IMR-90 (cell line): Measurements from ENCODE around the gene SEC16B. TPM values are rescaled to one million over a fixed set of nuclear protein-coding genes. Genes with fewer than 3 reads are reported as not detected.

Source experiments
- ATAC-seq: fragments of 200-7000 bp; cut with Tn5 transposase; 2 replicates; pipeline ENCODE4 v1.9.1; 2020; ENCODE audit warnings: low read depth, mild to moderate bottlenecking, moderate library complexity
- BruUV-seq: library from RNA; stranded (reverse); fragments of 400-500 nt; replicated peaks from 2 replicates; lab custom pipeline; 2021; lab: Mats Ljungman, UMichigan
- CTCF ChIA-PET: fragments of 300-600 bp; formaldehyde crosslinking; extraction: SDS; loops from one replicate; lab custom pipeline; 2021; ENCODE audit warnings: antibody characterized with exemption; lab: Yijun Ruan, JAX
- POLR2A ChIA-PET: fragments of 300-600 bp; sonication (Branson Sonifier 250); formaldehyde crosslinking; loops from one replicate; lab custom pipeline; 2022; ENCODE audit warnings: antibody characterized with exemption; ENCODE audit not compliant: unreplicated experiment; lab: Charles Lee
- DNase-seq: peaks from one replicate; pipeline ENCODE4 v3.0.0; 2013
- H2AFZ ChIP-seq: replicated peaks from 2 replicates; pipeline ENCODE3; 2013; ENCODE audit warnings: low read length, mild to moderate bottlenecking; ENCODE audit not compliant: poor library complexity
- H2AK5ac ChIP-seq: 2 replicates; pipeline ENCODE4 v1.6.1; 2013; ENCODE audit warnings: low read depth, low read length, inconsistent platforms
- H2AK9ac ChIP-seq: replicated peaks from 2 replicates; pipeline ENCODE3; 2013; ENCODE audit warnings: mild to moderate bottlenecking, low read depth, low read length, moderate library complexity; ENCODE audit not compliant: poor library complexity
- H2BK120ac ChIP-seq: 2 replicates; pipeline ENCODE4 v1.6.1; 2013; ENCODE audit warnings: low read depth, low read length, inconsistent platforms
- H2BK15ac ChIP-seq: 3 replicates; pipeline ENCODE4 v1.6.1; 2013; ENCODE audit warnings: low read depth, low read length, inconsistent platforms
- H2BK20ac ChIP-seq: 2 replicates; pipeline ENCODE4 v1.6.1; 2013; ENCODE audit warnings: low read depth, mild to moderate bottlenecking, inconsistent platforms, low read length, moderate library complexity
- H2BK5ac ChIP-seq: 2 replicates; pipeline ENCODE4 v1.6.1; 2013; ENCODE audit warnings: mild to moderate bottlenecking, low read depth, low read length, inconsistent platforms; ENCODE audit not compliant: poor library complexity, severe bottlenecking
- H3K14ac ChIP-seq: replicated peaks from 2 replicates; pipeline ENCODE4 v1.6.1; 2013; ENCODE audit warnings: low read depth, low read length, inconsistent platforms
- H3K18ac ChIP-seq: 2 replicates; pipeline ENCODE4 v1.6.1; 2013; ENCODE audit warnings: low read depth, low read length, control low read depth
- H3K23ac ChIP-seq: 2 replicates; pipeline ENCODE4 v1.6.1; 2013; ENCODE audit warnings: low read depth, low read length, inconsistent platforms
- H3K27ac ChIP-seq: 2 replicates; pipeline ENCODE4 v1.5.1; 2013; ENCODE audit warnings: mild to moderate bottlenecking, control low read depth, low read length; ENCODE audit not compliant: insufficient read depth
- H3K27me3 ChIP-seq: 2 replicates; pipeline ENCODE4 v1.6.1; 2013; ENCODE audit warnings: low read length; ENCODE audit not compliant: control insufficient read depth, insufficient read depth
- H3K36me3 ChIP-seq: 2 replicates; pipeline ENCODE4 v1.6.1; 2013; ENCODE audit warnings: low read length, mixed read lengths; ENCODE audit not compliant: control insufficient read depth, insufficient read depth
- H3K4ac ChIP-seq: 2 replicates; pipeline ENCODE4 v1.6.1; 2013; ENCODE audit warnings: low read depth, low read length, inconsistent platforms
- H3K4me1 ChIP-seq: 2 replicates; pipeline ENCODE4 v1.6.1; 2013; ENCODE audit warnings: low read length, mixed read lengths; ENCODE audit not compliant: control insufficient read depth, insufficient read depth
- H3K4me2 ChIP-seq: 2 replicates; pipeline ENCODE4 v1.6.1; 2013; ENCODE audit warnings: low read depth, mild to moderate bottlenecking, control low read depth, low read length, moderate library complexity
- H3K4me3 ChIP-seq: 2 replicates; pipeline ENCODE4 v1.5.1; 2013; ENCODE audit warnings: low read depth, mild to moderate bottlenecking, control low read depth, low read length, moderate library complexity; ENCODE audit not compliant: insufficient read depth
- H3K56ac ChIP-seq: 2 replicates; pipeline ENCODE4 v1.6.1; 2013; ENCODE audit warnings: low read length, inconsistent platforms; ENCODE audit not compliant: insufficient read depth; ENCODE audit errors: extremely low read depth
- H3K79me1 ChIP-seq, 2 experiments: 2 replicates each; pipeline ENCODE4 v1.6.1; 2013; ENCODE audit warnings: low read length in 2 of 2, inconsistent platforms in 1 of 2, low read depth in 1 of 2
- H3K9ac ChIP-seq: 2 replicates; pipeline ENCODE4 v1.6.1; 2013; ENCODE audit warnings: low read depth, low read length, control low read depth
- H3K9me1 ChIP-seq: 2 replicates; pipeline ENCODE4 v1.6.1; 2013; ENCODE audit warnings: low read length, inconsistent platforms; ENCODE audit not compliant: insufficient read depth
- H3K9me3 ChIP-seq: 2 replicates; pipeline ENCODE4 v1.6.1; 2013; ENCODE audit warnings: low read length; ENCODE audit not compliant: control insufficient read depth, insufficient read depth
- H4K20me1 ChIP-seq: 2 replicates; pipeline ENCODE4 v1.6.1; 2013; ENCODE audit warnings: low read length, inconsistent platforms; ENCODE audit not compliant: insufficient read depth
- H4K5ac ChIP-seq: 2 replicates; pipeline ENCODE4 v1.6.1; 2013; ENCODE audit warnings: mild to moderate bottlenecking, low read depth, low read length, control low read depth
- H4K8ac ChIP-seq, 2 experiments: 2 replicates each; pipeline ENCODE4 v1.6.1; 2013; ENCODE audit warnings: low read depth in 2 of 2, low read length in 2 of 2, control low read depth in 1 of 2, inconsistent platforms in 1 of 2
- H4K91ac ChIP-seq: 2 replicates; pipeline ENCODE4 v1.6.1; 2013; ENCODE audit warnings: low read depth, low read length, inconsistent platforms; ENCODE audit not compliant: insufficient read depth
- BHLHE40 ChIP-seq: fragments of 150-350 bp; IDR thresholded peaks from 2 replicates; pipeline ENCODE4 v1.6.1; 2016; ENCODE audit warnings: mild to moderate bottlenecking, low read depth, low read length
- CHD1 ChIP-seq: IDR thresholded peaks from 2 replicates; pipeline ENCODE4 v1.6.1; 2012; ENCODE audit warnings: low read depth, low read length, improper control_type of control experiment
- ELK1 ChIP-seq: fragments of 150-350 bp; IDR thresholded peaks from 2 replicates; pipeline ENCODE4 v1.6.1; 2016; ENCODE audit warnings: low read depth, mild to moderate bottlenecking, low read length, moderate library complexity, borderline replicate concordance
- MAFK ChIP-seq: IDR thresholded peaks from 2 replicates; pipeline ENCODE4 v1.6.1; 2012; ENCODE audit warnings: low read depth, low read length, improper control_type of control experiment
- MAZ ChIP-seq: IDR thresholded peaks from 2 replicates; pipeline ENCODE4 v1.6.1; 2012; ENCODE audit warnings: low read depth, mild to moderate bottlenecking, low read length, improper control_type of control experiment, moderate library complexity, borderline replicate concordance
- MXI1 ChIP-seq: IDR thresholded peaks from 2 replicates; pipeline ENCODE4 v1.6.1; 2012; ENCODE audit warnings: low read depth, mild to moderate bottlenecking, low read length, moderate library complexity, borderline replicate concordance
- POLR2A ChIP-seq: IDR thresholded peaks from 2 replicates; pipeline ENCODE4 v1.6.1; 2012; ENCODE audit warnings: mild to moderate bottlenecking, low read depth, low read length
- RAD21 ChIP-seq: IDR thresholded peaks from 2 replicates; pipeline ENCODE4 v1.6.1; 2012; ENCODE audit warnings: low read length, improper control_type of control experiment
- RCOR1 ChIP-seq: IDR thresholded peaks from 2 replicates; pipeline ENCODE4 v1.6.1; 2012; ENCODE audit warnings: mild to moderate bottlenecking, low read length, improper control_type of control experiment; ENCODE audit not compliant: insufficient replicate concordance
- WGBS, 2 experiments: methylation state at CpG; one replicate each; pipeline versions ENCODE4 v1.1.5 to v1.1.7; 2013; ENCODE audit warnings: missing lambda C conversion rate in 2 of 2; ENCODE audit not compliant: insufficient read length in 1 of 2; ENCODE audit errors: extremely low coverage in 2 of 2; 5-methylcytosine and 5-hydroxymethylcytosine counted together
- dilution Hi-C: fragments of 300-500 bp; cut with HindIII; formaldehyde crosslinking; loops from one replicate; pipeline ENCODE4 v1.14.3; 2018; ENCODE audit warnings: low sequenced_read_pairs; ENCODE audit not compliant: unreplicated experiment
- in situ Hi-C: fragments of 300-500 bp; cut with MboI; formaldehyde crosslinking; loops from 3 replicates; pipeline ENCODE4 v1.14.3; 2019; ENCODE audit warnings: low sequenced_read_pairs, inconsistent platforms, mixed read lengths
- intact Hi-C: fragments of 100-400 bp; cut with micrococcal nuclease; formaldehyde crosslinking; loops from 2 replicates; pipeline ENCODE4 v1.10.0; 2022
- polyA plus RNA-seq, 3 experiments: library from polyadenylated mRNA; depleted of rRNA; stranded (reverse); fragments of >200 nt; gene quantifications; 2 replicates each; pipeline ENCODE4 v1.2.3, GENCODE V29; 2012; ENCODE audit warnings: low replicate concordance in 1 of 3
- total RNA-seq: library from RNA; depleted of rRNA; stranded (reverse); fragments of >200 nt; gene quantifications from 2 replicates; pipeline ENCODE4 v1.2.3, GENCODE V29; 2012
- TF ChIP-seq, protein P1 (sequence below): conservative IDR thresholded peaks from 2 replicates; pipeline ENCODE4 v1.5.1; 2012; ENCODE audit warnings: mild to moderate bottlenecking, low read depth, low read length, improper control_type of control experiment

Gene SEC16B
- total and polyA plus RNA-seq, 2 of the 4 experiments (the other 2 are of a cell fraction) = 4.3 TPM

GRCh38 chr1:178019208-178019607, 49.4 kb upstream of the SEC16B start:
- BruUV-seq = no TSS peak
- Histone ChIP-seq H3K56ac (no peak overlapping the region), H3K9ac (no peak overlapping the region), H3K4me3 (no peak overlapping the region), H2BK5ac (no peak overlapping the region), H4K5ac (no peak overlapping the region), H3K9me1 (no peaks in the 10 kb centered on the region), H3K27me3 (peaks cover 2% of the 10 kb centered on the region; the same call in 1 of the 2 replicates), H4K20me1 (no peaks in the 10 kb centered on the region), H2AK5ac (no peak overlapping the region), H3K4ac (no peak overlapping the region), H3K36me3 (no peaks in the 10 kb centered on the region), H3K18ac (no peak overlapping the region), H3K4me1 (no peaks in the 10 kb centered on the region), H2BK20ac (no peak overlapping the region), H3K27ac (no peak overlapping the region), H3K9me3 (no peaks in the 10 kb centered on the region; the same call in 1 of the 2 replicates), H2AK9ac (no peak overlapping the region), H3K4me2 (no peak overlapping the region), H2AFZ (no peak overlapping the region), H2BK120ac (no peak overlapping the region), H3K23ac (no peak overlapping the region), H3K79me1 (no peaks in the 10 kb centered on the region), H4K8ac (no peak overlapping the region), H4K91ac (no peak overlapping the region), H2BK15ac (no peak overlapping the region), H3K14ac (no peak overlapping the region)
- ChIA-PET CTCF (interaction anchor here (0.9 kb wide), 1 partner anchor 13 kb away, joined by 3 read pairs; no protein-coding TSS in a partner anchor), POLR2A (no interaction called here)
- no peak for ATAC-seq
- intact Hi-C loops (no loop called here), dilution Hi-C loops (no loop called here), in situ Hi-C loops (no loop called here)
- no CpG with 5 or more reads among the region's 1 CpG for WGBS, 2 experiments
- TF ChIP-seq MAZ (no peak), MAFK (no peak), CHD1 (no peak), RAD21 (no peak), RCOR1 (no peak), BHLHE40 (no peak), MXI1 (no peak), POLR2A (no peak), ELK1 (no peak)
- TF ChIP-seq, protein P1, sequence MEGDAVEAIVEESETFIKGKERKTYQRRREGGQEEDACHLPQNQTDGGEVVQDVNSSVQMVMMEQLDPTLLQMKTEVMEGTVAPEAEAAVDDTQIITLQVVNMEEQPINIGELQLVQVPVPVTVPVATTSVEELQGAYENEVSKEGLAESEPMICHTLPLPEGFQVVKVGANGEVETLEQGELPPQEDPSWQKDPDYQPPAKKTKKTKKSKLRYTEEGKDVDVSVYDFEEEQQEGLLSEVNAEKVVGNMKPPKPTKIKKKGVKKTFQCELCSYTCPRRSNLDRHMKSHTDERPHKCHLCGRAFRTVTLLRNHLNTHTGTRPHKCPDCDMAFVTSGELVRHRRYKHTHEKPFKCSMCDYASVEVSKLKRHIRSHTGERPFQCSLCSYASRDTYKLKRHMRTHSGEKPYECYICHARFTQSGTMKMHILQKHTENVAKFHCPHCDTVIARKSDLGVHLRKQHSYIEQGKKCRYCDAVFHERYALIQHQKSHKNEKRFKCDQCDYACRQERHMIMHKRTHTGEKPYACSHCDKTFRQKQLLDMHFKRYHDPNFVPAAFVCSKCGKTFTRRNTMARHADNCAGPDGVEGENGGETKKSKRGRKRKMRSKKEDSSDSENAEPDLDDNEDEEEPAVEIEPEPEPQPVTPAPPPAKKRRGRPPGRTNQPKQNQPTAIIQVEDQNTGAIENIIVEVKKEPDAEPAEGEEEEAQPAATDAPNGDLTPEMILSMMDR = no peak
- DNase-seq = no peak
